HAP-1 (cell line): Measurements from ENCODE around the gene FARS2.

Source experiments
- DNase-seq, 2 experiments: peaks; one replicate each; pipeline ENCODE4 v3.0.0-alpha.2; 2016 to 2020; ENCODE audit warnings: low spot score in 2 of 2
- H3K27me3 ChIP-seq: fragments of 250-450 bp; sonication (Bioruptor Pico); 2 replicates; pipeline ENCODE4 v1.5.1; 2020; ENCODE audit warnings: low read depth, mild to moderate bottlenecking, moderate library complexity
- H3K36me3 ChIP-seq: fragments of 250-450 bp; sonication (Bioruptor Pico); replicated peaks from 2 replicates; pipeline ENCODE4 v1.5.1; 2020; ENCODE audit warnings: mild to moderate bottlenecking
- H3K4me1 ChIP-seq: fragments of 250-450 bp; sonication (Bioruptor Pico); 2 replicates; pipeline ENCODE4 v1.5.1; 2020; ENCODE audit warnings: mild to moderate bottlenecking
- H3K4me3 ChIP-seq: fragments of 250-450 bp; sonication (Bioruptor Pico); 2 replicates; pipeline ENCODE4 v1.5.1; 2020; ENCODE audit warnings: mild to moderate bottlenecking, moderate library complexity
- H3K9me3 ChIP-seq: fragments of 250-450 bp; sonication (Bioruptor Pico); 2 replicates; pipeline ENCODE4 v1.5.1; 2020; ENCODE audit warnings: mild to moderate bottlenecking, moderate library complexity
- in situ Hi-C: fragments of 300-500 bp; cut with MboI; formaldehyde crosslinking; loops from 3 replicates; pipeline ENCODE4 v1.14.3; 2020; ENCODE audit warnings: low sequenced_read_pairs, inconsistent platforms, mixed read lengths

FARS2 gene

DNA sequence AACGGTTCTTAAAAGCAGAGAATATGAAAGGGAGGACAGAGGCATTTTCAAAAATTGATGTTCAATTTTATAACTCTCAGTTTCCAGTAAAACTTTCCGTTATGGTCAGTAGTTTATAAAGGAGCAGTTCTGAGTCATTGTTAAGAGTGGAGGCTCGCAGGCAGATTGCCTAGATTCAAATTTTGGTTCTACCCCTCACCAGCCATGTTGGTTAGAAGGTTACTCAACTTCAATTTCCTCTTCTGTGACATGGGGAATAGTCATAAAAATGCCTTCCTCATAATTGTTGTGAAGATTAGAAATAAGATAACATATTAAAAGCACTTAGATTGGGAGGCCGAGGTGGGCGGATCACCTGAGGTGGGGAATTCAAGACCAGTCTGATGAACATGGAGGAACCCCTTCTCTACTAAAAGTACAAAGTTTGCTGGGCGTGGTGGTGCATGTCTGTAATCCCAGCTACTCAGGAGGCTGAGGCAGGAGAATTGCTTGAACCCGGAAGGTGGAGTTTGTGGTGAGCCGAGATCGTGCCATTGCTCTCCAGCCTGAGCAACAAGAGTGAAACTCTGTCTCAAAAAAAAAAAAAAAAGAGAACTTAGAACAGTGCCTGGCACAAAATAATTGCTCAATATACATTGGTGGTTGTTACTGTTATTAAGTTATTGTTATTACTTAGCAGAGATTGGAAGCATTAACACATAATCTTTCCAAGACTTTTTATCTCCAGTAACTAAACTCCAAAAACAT is 396.5 kb downstream of the FARS2 start:
- H3K4me3 ChIP-seq, result no peak overlapping the region
- in situ Hi-C loops, result no loop called here
- no peak for DNase-seq
- H3K4me1 ChIP-seq, result no peaks in the 10 kb centered on the region
- no peaks in the 10 kb centered on the region for H3K36me3 ChIP-seq
- H3K9me3 ChIP-seq, result no peaks in the 10 kb centered on the region
- H3K27me3 ChIP-seq, result no peaks in the 10 kb centered on the region

DNA sequence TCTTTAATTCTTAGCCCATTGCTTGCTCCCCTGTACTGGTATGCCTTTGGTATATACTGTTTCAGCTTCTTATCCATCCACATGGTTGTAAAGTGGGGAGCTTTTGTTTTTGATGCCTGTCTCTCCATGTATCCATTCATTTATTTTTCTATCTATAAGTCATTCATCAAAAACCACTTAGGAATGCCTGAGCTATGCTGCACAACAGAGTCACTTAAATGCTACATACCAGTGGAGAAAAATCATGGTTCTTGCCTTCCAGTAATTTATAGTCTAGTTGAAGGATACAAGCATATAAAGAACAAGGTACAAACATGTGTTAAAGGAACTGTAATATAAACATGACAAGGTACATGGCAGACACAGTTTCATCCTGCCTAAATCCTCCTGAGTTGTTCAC is 398.2 kb downstream of the FARS2 start:
- in situ Hi-C loops, result no loop called here
- no peak for DNase-seq
- H3K27me3 ChIP-seq, result no peaks in the 10 kb centered on the region
- no peaks in the 10 kb centered on the region for H3K9me3 ChIP-seq
- H3K4me1 ChIP-seq, result no peaks in the 10 kb centered on the region
- H3K36me3 ChIP-seq, result no peaks in the 10 kb centered on the region
- no peak overlapping the region for H3K4me3 ChIP-seq

GRCh38 chr6:5660772-5661171 is 399.5 kb downstream of the FARS2 start:
- in situ Hi-C loops, result no loop called here
- no peak overlapping the region for H3K4me3 ChIP-seq
- H3K9me3 ChIP-seq, result no peaks in the 10 kb centered on the region
- H3K4me1 ChIP-seq, result no peaks in the 10 kb centered on the region
- DNase-seq, result no peak
- no peaks in the 10 kb centered on the region for H3K27me3 ChIP-seq
- H3K36me3 ChIP-seq, result no peaks in the 10 kb centered on the region

DNA sequence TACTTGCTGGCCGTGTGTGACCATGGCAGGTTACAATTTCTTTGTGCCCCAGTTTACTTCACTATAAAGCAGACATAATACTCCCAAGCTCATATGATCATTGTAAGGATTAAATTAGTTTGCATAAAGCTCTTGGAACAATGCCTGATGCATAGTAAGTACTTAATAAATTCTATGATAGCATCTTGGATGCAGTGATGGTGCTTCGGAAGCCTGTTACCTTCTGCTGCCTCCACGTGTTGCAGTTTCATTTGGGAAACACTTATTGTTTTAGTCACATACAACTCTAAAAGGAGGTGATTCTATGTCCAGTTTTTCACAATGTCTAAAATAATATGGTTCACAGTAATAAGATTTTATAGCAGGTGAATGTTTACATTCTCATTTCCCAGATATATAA is 401.5 kb downstream of the FARS2 start:
- DNase-seq, result no peak
- Histone ChIP-seq H3K4me1 (no peaks in the 10 kb centered on the region), H3K9me3 (no peaks in the 10 kb centered on the region), H3K27me3 (no peaks in the 10 kb centered on the region), H3K4me3 (no peak overlapping the region), H3K36me3 (no peaks in the 10 kb centered on the region)
- in situ Hi-C loops, result no loop called here

DNA sequence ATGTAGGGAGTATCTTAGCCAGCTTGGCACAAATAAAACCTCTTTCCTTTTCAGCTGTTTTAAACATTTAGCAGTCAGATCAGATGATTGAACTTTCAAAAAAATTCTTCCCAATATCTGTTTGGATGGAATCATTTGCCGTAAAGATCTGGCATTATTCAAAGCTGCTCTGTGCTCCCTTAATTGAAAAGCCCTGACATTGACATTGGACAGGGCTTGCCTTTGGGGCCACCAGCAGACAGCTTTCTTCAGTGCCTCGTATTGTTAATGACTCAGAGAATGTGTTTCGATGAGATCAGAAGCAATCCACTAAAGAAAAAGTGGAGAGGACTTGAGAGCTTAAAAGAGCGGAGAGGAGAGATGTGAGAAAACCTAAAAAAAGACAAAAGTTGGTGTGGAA is 401.9 kb downstream of the FARS2 start:
- Histone ChIP-seq H3K36me3 (no peaks in the 10 kb centered on the region), H3K4me1 (no peaks in the 10 kb centered on the region), H3K4me3 (no peak overlapping the region), H3K9me3 (no peaks in the 10 kb centered on the region), H3K27me3 (no peaks in the 10 kb centered on the region)
- no peak for DNase-seq
- in situ Hi-C loops, result no loop called here

DNA sequence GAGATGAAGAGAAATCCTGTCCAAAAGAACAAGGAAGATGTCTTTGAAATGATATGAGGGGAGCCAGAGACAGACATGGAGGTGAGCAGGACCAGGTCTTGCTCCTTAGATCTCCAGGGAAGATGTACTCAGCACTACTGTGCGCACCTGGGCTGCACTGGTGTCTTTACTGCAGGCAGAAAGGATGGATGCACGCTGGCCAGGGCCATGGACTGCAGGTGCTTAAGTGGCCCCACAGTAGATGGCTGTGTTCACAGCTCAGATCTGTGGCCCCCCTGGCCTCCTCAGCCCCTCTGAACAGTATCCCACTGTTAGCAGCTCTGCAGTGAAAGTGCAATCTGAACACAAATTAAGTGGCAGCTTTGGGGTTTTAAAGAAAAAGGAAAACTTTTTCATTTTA is 402.4 kb downstream of the FARS2 start:
- no peak for DNase-seq
- Histone ChIP-seq H3K36me3 (no peaks in the 10 kb centered on the region), H3K27me3 (no peaks in the 10 kb centered on the region), H3K4me3 (no peak overlapping the region), H3K9me3 (no peaks in the 10 kb centered on the region), H3K4me1 (no peaks in the 10 kb centered on the region)
- in situ Hi-C loops, result no loop called here

- no peak for DNase-seq
- H3K9me3 ChIP-seq, result no peaks in the 10 kb centered on the region
- H3K27me3 ChIP-seq, result no peaks in the 10 kb centered on the region
- H3K4me3 ChIP-seq, result no peak overlapping the region
- in situ Hi-C loops, result no loop called here
- H3K4me1 ChIP-seq, result no peaks in the 10 kb centered on the region
- H3K36me3 ChIP-seq, result no peaks in the 10 kb centered on the region
Observed at GRCh38 chr6:5664149-5664548, 402.8 kb downstream of the FARS2 start.

GRCh38 chr6:5665173-5665572 is 403.9 kb downstream of the FARS2 start:
- in situ Hi-C loops, result no loop called here
- Histone ChIP-seq H3K36me3 (no peaks in the 10 kb centered on the region), H3K4me3 (no peak overlapping the region), H3K9me3 (no peaks in the 10 kb centered on the region), H3K4me1 (no peaks in the 10 kb centered on the region), H3K27me3 (no peaks in the 10 kb centered on the region)
- no peak for DNase-seq

DNA sequence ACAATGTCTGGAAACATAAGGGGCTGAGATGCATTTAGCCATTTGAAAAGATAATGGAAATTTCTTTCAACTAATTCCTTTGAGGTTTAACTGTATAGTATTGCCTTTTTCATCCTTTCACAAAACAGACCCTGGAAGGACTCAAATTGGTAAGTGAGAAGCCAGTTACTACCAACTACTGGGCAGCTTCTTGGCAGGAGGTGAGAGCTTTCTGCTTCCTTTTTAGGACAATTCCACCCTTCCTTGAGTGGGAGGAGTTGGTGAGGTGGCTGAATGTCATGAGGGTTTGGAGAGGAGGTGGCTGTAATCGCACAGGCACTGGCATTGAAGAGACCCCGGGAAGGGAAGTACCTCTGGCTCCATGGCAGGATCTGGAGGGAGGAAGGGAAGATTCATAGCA is 404.4 kb downstream of the FARS2 start:
- no peak for DNase-seq
- in situ Hi-C loops, result no loop called here
- Histone ChIP-seq H3K27me3 (no peaks in the 10 kb centered on the region), H3K9me3 (no peaks in the 10 kb centered on the region), H3K36me3 (no peaks in the 10 kb centered on the region), H3K4me1 (peaks cover 3% of the 10 kb centered on the region), H3K4me3 (no peak overlapping the region)

DNA sequence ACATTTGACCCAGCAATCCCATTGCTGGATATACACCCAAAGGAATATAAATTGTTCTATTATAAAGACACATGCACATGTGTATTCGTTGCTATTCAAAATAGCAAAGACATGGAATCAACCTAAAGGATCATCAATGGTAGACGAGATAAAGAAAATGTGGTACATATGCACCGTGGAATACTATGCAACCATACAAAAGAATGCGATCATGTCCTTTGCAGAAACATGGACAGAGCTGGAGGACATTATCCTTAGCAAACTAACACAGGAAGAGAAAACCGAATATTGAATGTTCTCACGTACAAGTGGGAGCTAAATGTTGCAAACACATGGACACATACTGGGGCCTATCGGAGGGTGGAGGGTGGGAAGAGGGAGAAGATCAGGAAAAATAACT is 405.4 kb downstream of the FARS2 start:
- no peak for DNase-seq
- H3K9me3 ChIP-seq, result no peaks in the 10 kb centered on the region
- no peaks in the 10 kb centered on the region for H3K27me3 ChIP-seq
- in situ Hi-C loops, result no loop called here
- no peaks in the 10 kb centered on the region for H3K36me3 ChIP-seq
- peaks cover 13% of the 10 kb centered on the region for H3K4me1 ChIP-seq
- H3K4me3 ChIP-seq, result no peak overlapping the region

- no peaks in the 10 kb centered on the region for H3K36me3 ChIP-seq
- H3K4me3 ChIP-seq, result no peak overlapping the region
- H3K9me3 ChIP-seq, result no peaks in the 10 kb centered on the region
- no peak for DNase-seq
- H3K4me1 ChIP-seq, result peaks cover 14% of the 10 kb centered on the region
- in situ Hi-C loops, result no loop called here
- no peaks in the 10 kb centered on the region for H3K27me3 ChIP-seq
Observed at GRCh38 chr6:5667737-5668136, 406.4 kb downstream of the FARS2 start.

DNA sequence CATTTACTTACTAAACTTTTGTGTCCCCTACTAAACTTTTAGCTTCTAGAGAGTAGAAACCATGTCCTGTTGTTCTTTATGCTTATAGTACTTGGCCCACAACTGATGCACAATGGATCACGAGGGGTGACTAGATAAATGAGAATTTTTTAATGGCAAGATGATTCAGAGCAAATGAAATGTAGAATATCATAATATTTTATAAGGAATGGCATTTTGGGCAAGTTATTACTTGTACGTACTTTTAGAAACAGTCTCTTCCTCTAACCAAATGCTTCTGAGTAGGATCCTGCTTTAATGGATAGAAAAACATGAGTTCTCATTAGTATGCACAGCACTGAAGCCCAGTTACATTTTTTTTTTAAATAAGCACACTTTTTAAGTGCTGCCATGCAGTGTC is 409.1 kb downstream of the FARS2 start:
- Histone ChIP-seq H3K9me3 (no peaks in the 10 kb centered on the region), H3K4me1 (peaks cover 14% of the 10 kb centered on the region), H3K27me3 (no peaks in the 10 kb centered on the region), H3K36me3 (no peaks in the 10 kb centered on the region), H3K4me3 (no peak overlapping the region)
- in situ Hi-C loops, result no loop called here
- DNase-seq, result no peak

DNA sequence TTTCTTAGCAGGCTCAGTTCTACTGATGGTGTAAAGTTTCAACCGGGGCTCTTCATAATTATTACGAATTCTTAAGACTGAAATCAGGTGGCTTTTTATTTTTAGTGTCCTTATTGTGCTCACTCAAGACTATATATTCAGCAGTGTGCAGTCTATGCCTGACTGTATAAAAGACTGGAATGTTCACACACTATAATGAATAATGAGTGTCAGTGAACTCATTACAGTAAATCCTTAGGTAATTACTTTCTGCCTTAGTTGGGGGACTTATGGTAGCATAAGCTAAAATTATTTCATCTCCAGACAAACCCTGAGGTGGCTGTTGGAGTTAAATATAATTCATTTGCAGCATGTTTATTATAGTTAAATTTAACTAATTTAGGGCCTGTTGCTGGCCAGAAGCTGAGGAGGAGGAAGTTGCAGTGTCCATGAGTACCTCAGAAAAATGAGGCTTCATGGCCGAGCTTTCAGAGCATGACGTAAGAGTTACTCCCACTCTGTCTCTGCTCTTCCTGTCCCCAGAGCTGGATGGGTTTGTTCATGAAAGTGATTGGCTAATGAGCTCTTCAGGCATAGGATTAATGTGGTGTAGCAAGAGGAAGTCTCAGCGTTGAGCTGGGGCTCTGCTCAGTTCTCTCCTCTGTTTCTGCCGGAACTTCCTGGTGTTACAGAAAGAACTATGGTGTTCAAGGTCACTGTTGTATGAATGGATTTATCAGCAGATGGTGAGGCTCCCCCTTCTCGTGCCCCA is 409.7 kb downstream of the FARS2 start:
- DNase-seq, result peak; percentile 13 to 27
- H3K4me1 ChIP-seq, result peaks cover 14% of the 10 kb centered on the region
- H3K36me3 ChIP-seq, result no peaks in the 10 kb centered on the region
- no peak overlapping the region for H3K4me3 ChIP-seq
- no peaks in the 10 kb centered on the region for H3K27me3 ChIP-seq
- in situ Hi-C loops, result no loop called here
- no peaks in the 10 kb centered on the region for H3K9me3 ChIP-seq

- Histone ChIP-seq H3K9me3 (no peaks in the 10 kb centered on the region), H3K4me3 (no peak overlapping the region), H3K36me3 (no peaks in the 10 kb centered on the region), H3K4me1 (peaks cover 14% of the 10 kb centered on the region), H3K27me3 (no peaks in the 10 kb centered on the region)
- in situ Hi-C loops, result no loop called here
- DNase-seq, result no peak
Observed at GRCh38 chr6:5671601-5672559, 410.6 kb downstream of the FARS2 start.
